ENCODE measurements around the gene TRIO. TPM values are rescaled to one million over a fixed set of nuclear protein-coding genes. Genes with fewer than 3 reads are reported as not detected.
A peak's percentile ranks its signal among the peaks of the same experiment; 100 is the strongest.

Gene TRIO
- total RNA-seq, 1 experiment from 2014 or later = 106 TPM

DNA sequence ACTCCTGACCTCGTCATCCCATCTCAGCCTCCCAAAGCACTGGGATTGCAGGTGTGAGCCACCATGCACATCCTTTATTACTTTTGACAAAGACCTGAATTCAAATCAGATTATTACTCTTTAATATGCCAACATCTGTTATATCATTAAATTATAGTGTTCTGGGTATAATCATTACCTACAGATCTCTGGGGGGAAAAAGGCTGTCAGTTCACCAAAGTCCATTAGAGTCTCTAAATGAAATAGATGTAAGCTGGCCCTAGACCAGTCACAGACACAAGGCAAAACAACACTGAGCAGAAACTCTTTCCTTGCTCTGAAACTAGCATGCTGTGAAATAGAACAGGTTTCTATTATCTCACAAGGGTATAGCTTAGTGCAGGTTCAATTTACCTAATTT is 21.6 kb upstream of the TRIO start:
- no peak for DNase-seq (ENCODE audit: extremely low read depth, low read depth)

DNA sequence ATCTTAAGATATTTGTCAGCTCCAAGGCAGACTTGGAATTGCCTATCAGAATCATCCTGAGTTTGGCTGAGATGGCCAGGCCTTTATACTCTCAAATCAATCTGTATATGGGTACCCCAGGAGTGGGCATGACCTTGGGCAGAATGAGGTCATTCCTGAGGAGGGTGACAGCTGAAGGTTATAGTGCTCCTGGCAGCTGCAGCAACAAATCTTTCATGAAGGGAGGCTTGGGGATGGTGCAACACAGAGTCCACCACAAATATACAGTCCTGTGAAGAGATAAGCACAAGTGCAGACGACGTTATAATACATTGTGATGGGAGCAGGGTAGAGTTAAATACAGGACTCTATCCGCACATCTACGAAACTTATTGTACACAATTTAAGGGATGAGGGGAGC is 21.1 kb upstream of the TRIO start:
- DNase-seq (ENCODE audit: extremely low read depth, low read depth) = no peak

DNA sequence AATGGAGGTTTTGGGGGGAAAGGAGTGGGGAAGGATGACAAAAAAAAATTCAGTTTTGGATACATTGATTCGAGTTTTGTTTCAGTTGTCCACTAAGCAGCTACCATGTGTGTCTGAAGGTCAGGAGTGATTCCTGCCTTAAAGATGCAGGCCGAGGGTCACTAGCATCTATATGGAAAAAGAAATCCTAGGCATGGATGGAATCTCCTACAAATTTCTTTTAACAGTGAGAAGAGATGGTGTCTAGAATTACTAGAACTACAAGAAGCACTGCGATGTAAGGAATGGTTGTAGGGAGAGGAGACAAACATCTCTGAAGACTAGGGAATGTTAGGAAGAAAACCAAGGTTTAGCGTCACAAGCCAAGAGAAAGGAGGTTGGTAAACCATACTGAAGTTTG is 19.6 kb upstream of the TRIO start:
- no peak for DNase-seq (ENCODE audit: extremely low read depth, low read depth)

DNA sequence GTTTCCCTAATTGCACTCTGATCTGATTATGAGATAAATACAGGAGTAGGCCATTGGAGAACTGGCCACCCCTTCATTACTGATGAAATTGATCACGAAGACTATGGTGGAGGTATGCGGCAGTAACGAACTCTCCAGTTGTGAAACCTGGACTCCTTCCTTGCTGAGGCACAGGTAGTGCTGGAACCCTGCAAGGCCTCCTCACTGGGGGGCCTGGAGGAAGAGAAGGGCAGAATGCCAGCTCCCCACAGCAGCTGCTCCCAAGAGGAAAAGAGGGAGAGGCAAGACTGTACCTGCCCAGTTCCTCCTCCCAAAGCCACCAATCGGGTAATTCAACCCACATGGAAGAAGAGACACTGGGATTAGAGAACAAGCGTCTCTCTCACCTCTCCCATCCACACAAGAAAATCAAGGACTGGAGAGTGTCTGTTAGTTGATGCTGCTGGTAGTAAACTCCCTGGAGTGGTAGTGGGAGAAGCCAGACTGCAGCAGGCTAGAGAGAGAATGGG is 19.1 kb upstream of the TRIO start:
- no peak for DNase-seq (ENCODE audit: extremely low read depth, low read depth)

DNA sequence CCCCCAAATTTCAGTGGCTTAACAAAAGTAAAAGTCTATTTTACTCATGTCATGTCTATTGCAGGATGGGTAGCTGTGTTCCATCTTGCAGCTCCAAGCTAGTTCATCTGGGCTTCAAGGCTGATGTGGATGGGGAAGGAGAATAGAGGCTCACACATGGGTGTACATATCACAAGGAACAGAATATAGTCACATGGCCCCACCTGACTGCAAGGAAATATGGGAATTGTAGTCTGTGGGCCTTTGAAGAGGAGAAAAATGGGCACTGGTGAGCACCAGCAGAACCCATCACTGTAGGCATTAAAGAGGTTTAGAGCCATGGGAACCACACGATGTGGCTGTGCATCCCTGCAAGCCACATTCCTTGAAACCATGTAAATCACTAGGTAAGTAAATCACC is 17.9 kb upstream of the TRIO start:
- no peak for DNase-seq (ENCODE audit: extremely low read depth, low read depth)

DNA sequence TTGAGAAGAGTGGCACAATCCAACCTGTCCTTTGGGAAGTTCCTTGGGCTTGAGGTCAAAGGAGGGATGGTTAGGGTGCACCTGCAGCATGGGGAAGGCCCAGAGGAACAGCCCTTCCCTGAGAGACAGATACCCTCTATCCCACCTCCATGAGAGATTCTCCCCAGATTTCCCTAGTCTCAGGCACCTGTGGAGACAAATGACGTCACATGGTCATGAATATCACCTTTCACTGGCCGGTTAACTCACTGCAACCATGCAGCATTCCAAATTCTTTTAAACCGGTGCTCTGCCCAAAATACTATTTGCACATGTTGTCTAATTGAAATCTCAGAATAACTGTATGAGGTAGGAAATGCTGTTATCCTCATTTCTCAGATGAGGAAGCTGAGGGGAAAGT is 15.6 kb upstream of the TRIO start:
- DNase-seq (ENCODE audit: extremely low read depth, low read depth) = no peak

DNA sequence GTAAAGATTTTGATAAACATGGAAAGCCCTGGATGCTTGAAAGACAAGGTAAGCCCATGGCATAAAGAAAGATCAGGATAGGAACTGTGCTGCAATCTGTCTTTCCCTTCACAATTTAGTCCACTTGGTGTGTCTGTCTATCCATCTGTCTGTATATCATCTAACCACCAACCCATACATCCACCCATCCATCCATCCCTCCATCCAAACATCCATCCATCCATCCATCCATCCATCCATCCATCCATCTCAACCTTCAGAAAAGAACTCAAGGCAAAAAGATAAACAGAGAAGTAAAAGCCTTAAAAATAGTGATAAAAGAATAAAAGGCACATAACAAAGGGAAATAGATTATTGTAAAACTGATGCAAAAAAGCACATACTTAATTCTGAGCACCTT is 15.1 kb upstream of the TRIO start:
- no peak for DNase-seq (ENCODE audit: extremely low read depth, low read depth)

DNA sequence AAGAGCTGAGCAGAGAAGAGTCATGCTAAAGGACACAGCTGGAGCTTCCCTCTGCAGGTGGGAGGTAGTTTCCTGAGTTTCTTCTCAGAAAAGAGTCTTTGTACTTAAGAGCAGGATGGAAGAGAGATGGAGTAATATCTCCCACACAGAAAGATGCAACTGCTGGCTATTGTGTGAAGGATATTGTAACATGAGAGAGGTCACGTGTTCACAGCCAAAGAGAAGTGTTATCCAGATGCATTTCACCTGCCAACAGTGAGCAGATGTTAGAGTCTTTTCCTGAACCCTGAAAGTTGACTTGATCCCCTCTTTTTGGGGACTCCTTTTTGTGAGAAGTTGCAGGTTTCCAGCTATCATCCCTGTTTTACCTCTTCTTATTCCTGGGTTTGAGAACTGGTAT is 14.0 kb upstream of the TRIO start:
- no peak for DNase-seq (ENCODE audit: extremely low read depth, low read depth)

DNA sequence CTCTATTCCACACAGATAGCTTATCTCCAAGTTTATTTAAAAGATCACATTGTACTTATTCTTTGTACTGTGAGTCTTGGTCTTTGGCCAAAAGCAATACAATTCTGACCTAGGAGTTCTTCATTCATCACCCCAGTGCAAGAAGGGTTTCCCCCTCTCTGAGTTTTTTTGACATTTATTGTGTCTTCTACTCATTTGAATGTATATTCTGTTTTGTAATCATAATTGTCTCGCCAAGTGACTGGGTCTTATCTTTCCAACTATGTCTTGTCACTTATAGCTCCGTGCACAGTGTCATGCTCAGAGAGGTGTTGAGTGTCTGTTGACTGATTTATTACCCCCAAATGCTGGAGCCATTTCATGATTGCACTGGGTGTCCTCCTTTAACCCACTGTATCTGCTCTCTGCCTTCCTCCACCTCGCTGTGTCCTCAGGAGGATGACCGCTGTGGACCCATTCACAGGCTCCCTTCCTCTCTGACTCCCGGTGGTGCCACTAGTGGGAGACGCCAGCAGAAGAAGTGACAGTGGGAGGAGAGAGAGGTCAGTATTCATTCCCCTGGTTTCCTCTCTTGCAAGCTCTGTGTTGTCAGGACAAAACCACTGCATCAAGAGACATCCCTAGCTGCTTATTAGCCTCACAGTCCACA is 11.2 kb upstream of the TRIO start:
- no peak for DNase-seq (ENCODE audit: extremely low read depth, low read depth)

DNA sequence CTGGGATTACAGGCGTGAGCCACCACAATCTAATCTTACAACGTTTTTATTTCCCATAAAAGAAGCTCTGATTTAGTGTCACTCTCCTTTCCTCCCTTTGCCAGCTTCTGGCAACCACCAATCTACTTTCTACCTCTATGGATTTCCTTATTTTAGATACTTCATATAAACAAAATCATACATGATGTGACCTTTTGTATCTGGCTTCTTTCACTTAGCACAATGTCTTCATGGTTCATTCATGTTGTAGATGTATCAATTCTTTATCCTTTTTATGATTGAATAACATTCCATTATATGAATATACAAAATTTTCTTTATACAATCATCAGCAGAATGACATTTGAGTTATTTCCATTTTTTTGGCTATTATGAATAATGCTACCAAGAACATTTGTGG is 9.7 kb upstream of the TRIO start:
- no peak for DNase-seq (ENCODE audit: extremely low read depth, low read depth)

DNA sequence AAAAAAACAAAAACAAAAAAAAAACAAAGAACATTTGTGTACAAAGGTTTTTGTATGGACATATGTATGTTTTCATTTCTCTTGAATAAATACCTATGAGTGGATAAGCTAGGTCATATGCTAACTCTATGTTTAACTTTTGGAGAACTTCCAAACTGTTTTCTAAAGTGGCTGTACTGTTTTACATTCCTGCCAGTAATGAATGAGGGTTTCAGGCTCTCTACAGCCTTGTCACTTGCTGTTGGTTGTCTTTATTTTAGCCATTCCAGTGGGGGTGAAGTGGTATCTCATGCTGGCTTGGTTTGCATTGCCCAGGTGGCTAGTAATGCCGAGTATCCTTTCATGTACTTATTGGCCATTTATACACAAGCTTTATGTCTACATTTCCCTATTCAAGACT is 9.1 kb upstream of the TRIO start:
- DNase-seq (ENCODE audit: extremely low read depth, low read depth) = no peak

DNA sequence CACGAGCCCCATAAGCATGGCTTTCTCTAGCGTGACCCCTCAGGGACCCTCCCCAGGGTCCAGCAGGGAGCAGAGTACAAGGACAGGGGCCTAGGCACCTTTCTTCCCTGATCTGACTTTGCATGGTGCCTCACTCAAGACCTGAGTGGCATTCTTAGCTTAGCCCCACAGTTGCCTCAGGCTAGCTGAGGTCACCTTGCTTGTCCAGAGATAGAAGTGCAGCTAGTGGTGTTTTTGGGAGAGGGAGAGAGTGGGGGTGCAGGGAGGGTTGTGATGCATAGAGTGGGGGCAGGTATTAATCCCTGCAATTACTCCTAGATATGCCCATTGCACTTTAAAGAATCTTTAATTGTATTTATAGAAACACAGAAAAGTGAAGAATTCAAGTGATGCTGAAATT is 8.4 kb upstream of the TRIO start:
- no peak for DNase-seq (ENCODE audit: extremely low read depth, low read depth)

DNA sequence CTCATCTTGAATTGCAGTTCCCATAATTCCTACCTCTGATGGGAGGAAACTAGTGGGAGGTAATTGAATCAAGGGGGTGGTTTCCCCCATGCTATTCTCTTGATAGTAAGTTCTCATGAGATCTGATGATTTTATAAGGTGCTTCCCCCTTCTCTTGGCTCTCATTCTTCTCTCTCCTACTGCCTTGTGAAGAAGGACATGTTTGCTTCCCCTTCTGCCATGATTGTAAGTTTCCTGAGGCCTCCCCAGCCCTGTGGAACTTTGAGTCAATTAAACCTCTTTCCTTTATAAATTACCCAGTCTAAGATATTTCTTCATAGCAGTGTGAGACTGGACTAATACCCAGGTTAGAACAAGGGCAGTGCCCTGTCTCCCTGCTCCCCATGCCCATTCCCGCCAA is 7.5 kb upstream of the TRIO start:
- DNase-seq (ENCODE audit: extremely low read depth, low read depth) = no peak

DNA sequence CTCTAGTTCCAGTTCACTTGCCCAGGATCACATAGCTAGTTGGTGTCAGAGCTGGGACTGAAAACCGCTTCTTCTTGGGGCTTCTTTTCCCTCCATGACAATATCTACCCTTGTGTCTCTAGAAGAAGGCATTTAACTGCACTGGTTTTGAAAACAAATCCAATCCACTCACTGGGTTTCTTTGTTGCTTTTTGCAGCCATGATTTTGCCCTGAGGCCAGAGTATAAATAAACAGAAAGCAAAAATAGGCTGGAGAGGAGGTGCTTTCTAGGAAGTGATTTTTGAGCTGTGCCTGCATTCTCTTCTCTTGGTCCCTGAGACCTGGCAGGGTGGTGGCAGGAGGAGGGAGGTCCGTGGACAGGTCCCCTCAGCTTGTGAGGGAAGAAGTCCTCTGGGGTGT is 6.9 kb upstream of the TRIO start:
- DNase-seq (ENCODE audit: extremely low read depth, low read depth) = no peak

DNA sequence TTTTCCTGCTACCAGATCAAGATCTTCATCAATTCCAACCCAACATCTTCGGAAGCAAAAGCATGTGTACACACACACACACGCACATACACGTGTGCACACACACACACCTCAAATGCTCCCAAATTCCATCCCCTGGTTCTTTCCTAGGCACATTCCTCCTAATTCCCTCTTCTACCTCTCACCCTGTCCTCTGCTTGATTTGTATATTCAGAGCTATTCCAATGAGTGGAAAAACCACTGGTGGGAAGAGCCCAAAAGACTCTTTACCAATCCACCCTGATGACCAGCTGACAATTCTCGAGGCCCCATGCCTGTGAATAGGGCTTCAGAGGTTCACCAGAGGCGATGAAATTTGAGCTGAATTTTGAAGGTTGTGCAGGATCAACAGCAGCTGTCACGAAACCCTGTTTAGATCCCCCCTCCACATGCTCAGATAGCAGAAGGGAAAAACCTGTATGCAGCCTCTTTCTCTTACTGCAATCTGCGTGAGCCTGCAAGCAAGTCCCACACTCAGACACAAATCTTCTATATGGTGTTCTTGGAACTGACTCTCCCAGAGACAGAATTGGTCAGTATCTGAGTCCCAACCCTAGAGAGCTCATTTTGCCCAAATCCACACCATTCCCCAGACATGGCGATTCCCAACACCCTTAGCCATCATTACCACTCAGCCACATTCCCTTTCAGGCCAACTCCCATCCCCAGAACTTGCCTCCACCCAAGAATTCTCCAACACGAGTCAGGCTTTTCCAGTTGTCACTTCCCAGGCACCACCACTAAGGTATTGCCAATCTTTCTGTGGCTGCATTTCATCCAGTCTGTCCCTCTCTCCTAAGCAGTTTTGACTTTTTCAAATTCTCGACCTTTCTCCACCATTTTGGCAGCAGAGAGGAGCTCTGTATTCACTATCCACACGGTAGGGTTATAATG is 4.3 kb upstream of the TRIO start:
- DNase-seq (ENCODE audit: extremely low read depth, low read depth) = no peak

DNA sequence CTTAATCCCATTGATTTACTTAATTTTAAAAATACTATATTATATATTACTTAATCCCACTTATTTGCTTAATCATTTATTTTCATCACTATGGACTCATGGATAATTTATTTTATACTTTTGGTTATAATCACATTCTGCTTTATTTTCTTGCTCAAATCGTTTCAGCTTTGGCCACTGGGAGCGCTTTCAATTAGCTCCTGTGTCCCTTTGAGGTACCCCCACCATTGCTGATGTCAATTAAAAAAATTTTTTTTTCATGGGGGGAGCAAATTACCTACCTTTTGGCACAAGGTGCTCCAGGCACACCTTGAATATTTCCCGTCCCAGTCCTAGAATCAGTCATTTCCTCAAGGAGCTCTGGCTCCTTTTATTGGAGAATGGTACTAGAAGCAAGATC is 1.4 kb upstream of the TRIO start:
- no peak for DNase-seq (ENCODE audit: extremely low read depth, low read depth)

DNA sequence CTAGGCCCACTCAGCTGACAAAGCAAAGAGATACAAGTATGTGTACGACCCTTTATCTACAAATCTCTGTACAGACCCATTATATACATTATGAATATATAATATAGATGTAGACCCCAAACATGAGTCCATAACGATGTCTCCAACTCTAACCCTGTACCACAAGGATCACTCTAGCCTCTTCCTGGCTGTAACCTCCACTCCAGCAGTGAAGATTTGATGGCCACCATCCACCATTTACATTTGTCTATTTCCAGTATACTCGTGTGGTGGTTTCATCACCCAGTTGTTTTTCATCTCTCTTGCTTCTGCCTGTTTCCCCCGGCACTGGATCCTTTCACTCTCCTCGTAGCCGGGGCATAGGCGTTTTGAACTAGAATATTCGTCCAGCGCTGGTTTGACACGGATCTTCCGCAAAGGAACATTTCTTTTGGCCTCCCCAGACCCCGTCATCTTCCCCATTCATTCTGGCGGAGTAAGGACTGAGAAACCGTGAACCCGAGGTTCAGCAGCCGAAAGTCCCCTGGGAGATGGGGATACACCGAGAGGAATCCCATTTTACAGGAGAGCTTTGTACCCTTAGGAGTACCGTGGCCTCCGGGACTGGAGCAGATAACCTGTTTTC is 828 bp upstream of the TRIO start:
- DNase-seq (ENCODE audit: extremely low read depth, low read depth) = no peak

DNA sequence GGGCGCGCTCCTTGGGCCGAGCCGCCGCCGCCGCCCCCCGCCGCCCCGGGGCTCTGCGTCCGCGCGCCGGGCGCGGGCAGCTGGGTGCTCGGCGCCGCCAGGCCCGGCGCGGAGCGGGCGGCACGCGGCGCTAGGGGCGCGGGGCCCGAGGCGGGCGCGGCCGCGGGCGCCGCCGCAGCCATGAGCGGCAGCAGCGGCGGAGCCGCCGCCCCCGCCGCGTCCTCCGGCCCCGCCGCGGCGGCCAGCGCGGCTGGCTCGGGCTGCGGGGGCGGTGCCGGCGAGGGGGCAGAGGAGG is 351 bp downstream of the TRIO start:
- no peak for DNase-seq (ENCODE audit: extremely low read depth, low read depth)

DNA sequence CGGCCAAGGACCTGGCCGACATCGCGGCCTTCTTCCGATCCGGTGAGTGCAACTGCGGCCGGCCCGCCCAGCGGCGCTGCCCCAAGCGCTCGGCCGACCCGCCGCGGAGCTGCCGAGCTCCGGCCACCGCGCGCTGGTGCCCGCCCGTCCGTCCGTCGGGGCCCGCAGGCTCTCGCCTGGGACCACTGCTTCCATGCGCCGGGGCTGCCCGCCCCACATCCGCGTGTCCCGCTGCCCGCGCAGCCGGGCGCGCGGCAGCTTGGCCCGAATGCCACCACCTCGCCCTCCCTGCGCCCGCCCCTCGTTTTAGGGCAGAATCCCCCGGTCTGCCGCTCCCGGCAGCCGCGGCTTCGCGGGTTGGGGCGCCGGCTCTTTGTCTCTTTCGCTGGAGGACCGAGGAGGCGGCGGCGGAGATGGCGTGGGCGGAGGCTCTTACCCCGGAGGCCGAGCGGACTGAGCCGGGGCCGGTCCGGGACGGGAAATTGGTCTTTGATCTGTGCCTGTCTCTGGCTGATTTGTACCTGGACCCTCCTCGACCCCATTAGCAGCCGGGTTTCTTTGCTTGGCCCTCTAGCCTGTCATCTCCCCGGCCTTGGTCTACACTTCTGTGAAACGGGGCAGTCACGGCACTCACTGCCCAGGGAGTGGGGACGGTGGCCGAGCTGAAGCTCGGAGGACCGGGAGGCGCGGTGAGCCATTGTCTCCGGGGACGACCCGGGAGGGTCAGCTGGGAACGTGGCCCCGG is 871 bp downstream of the TRIO start:
- DNase-seq (ENCODE audit: extremely low read depth, low read depth) = no peak

DNA sequence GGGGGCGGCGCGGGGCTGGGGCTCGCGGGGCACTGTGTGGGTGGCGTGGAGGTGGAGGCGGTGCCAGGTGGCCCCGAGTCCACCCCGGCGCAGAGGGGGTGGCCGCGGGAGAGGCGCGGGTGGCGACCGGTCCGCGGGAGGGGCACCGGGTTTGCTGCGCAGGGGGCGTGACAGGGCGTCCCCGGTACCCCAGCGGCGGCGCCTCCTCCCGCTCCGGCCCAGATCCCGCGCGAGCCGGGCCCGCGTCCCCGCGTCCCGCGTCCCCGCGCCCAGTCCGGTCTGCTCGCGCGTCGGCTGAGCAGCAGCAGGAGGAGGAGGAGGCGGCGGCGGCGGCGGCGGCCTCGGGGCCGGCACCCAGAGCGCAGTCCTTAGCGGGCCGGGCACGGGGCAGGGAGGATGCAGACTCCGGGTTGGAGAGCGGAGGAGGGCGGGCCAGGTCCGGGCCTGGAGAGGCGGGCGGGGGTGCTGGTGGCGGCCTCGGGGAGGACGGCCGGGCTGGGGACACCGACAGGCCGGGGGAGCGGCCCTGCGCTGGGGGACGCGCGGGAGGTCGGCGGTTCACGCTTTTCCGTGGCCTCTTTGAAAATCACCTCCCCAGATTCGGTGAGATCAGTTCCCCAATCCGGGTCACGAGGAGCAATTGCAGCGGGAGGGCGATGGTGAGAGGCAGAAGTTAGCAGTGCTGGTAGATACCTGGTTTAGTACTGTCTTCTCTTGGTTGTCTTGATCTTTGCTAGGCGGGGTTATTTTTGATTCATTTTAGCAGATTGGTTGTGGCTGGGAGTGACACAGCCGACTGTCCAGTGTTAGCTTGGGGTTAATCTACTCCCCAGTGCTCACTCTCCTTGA is 1.7 kb downstream of the TRIO start:
- DNase-seq (ENCODE audit: extremely low read depth, low read depth) = peak; percentile 56

Measured in NCI-H460 (cell line).